ENCODE results near the gene ATL3.
A peak's percentile ranks its signal among the peaks of the same experiment; 100 is the strongest.

ATL3 gene

DNA sequence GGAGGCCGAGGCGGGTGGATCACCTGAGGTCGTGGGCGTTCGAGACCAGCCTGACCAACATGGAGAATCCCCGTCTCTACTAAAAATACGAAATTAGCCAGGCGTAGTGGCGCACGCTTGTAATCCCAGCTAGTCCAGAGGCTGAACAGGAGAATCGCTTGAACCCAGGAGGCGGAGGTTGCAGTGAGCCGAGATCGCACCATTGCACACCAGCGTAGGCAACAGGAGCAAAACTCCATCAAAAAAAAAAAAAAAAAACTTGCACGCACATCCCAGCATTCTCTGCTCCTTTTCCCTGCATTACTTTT lies 934 bp upstream of the ATL3 start:
- peak overlapping the region; percentile 98 for H3K27ac ChIP-seq
- DNase-seq (ENCODE audit: low spot score): no peak
- no peak for TF ChIP-seq CTCF (conservative IDR thresholded peaks at IDR 0.05; ENCODE audit: low read depth)
- CTCF ChIA-PET: interaction anchor here (0.6 to 1.4 kb wide), 2 partner anchors 10 to 64 kb away, joined by 3 read pairs; no protein-coding TSS in a partner anchor
- POLR2A ChIA-PET (ENCODE audit: low non-redundant PET): no interaction called here

DNA sequence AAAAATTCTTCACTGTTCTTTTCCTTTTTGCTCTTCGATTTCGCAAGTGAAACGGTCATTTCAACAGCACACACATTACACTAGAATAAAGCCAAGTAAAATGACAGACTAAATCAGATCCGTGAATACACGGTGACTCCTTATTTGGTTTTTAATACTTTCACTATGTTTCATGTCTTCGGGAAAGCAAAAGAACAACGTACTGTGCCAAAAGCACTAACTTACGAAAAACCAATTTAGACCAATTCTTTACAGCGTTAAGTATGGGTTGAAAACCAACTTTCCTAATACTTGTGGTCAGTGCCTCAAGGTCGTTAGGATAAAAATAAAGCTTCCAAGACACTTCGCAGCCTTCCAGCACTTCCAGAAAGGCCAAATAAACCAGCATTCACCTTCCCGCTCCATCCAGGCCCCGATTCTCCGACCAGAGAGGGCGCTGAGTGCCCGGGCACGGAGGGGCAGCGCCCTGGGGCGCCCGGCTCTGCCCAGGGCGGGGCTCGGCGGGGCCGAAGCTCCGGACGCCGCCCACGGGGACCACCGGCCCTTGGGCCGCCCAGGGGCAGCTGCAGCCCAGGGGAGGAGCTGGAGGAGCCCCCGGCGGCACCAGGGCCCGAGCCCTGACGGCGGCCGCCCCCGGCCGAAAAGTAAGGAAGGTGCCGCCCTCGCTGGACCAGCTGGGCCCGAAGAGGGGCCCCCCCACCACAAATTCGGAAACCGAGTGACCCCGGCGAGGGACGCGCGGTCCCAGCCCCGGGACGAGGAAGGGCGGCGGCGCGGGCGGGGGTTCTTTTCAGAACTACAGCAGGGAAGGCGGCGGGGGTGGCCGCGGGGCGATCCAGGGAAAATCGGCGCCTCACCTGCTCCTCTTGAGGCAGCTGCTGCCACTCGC lies 499 bp downstream of the ATL3 start:
- peak; percentile 51 for DNase-seq (ENCODE audit: low spot score)
- POLR2A ChIA-PET (ENCODE audit: low non-redundant PET): interaction anchor here (0.6 kb wide), 1 partner anchor 1584 kb away, joined by 3 read pairs; no protein-coding TSS in a partner anchor
- peak; percentile 53 for TF ChIP-seq CTCF (conservative IDR thresholded peaks at IDR 0.05; ENCODE audit: low read depth)
- CTCF ChIA-PET: interaction anchor here (0.6 to 1.4 kb wide), 5 partner anchors 9 to 188 kb away, joined by 3 to 6 read pairs (median 3); no protein-coding TSS in a partner anchor
- H3K27ac ChIP-seq: peak overlapping the region; percentile 98

- DNase-seq (ENCODE audit: low spot score): no peak
- H3K27ac ChIP-seq: peak overlapping the region; percentile 98
- ChIA-PET POLR2A (ENCODE audit: low non-redundant PET) (interaction anchor here (0.7 kb wide), 1 partner anchor 11 kb away, joined by 3 read pairs; the partner anchor contains the start of gene RTN3), CTCF (interaction anchor here (0.7 to 1.3 kb wide), 3 partner anchors 10 to 83 kb away, joined by 5 to 6 read pairs (median 6); no protein-coding TSS in a partner anchor)
- no peak for TF ChIP-seq CTCF (conservative IDR thresholded peaks at IDR 0.05; ENCODE audit: low read depth)
Measured at GRCh38 chr11:63670096-63670432, 1.1 kb downstream of the ATL3 start.

DNA sequence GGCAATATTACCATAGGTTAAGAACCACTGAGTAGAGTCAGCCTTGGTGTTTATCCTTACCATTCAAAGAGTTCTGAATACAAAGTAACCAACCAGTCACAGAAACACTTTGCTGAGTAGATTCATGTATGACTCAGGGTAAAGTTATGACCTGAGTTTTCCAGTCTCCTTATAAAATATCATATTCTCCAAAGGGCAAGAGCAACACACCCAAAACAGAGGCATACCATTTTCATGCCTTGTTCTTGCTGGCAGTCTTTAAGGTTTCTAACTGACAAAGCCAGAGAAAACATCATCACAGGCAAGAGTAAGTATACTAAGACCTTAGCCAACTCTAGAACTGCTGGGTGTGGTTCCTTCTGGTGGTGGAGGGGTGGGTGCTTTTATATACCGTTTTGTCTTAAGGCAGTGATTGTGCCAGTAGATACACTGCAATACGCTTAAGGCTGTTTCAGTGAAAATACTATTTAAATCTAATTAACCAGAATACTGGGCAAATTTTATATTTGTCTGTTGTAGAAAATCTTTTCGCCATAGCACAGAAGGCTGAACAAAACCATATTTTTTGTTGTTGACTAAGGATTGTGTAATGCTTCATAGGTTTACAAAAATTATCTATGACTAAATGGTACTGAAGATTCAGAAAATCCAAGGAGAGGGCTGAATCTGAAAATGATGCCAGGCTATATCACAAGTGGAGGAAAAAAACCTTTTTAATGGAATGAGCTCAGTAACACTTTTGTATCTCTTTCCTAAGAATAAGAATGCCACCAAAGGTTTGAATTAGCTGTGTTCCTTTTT lies 3.0 kb downstream of the ATL3 start:
- CTCF ChIA-PET: no interaction called here
- TF ChIP-seq CTCF (conservative IDR thresholded peaks at IDR 0.05; ENCODE audit: low read depth): no peak
- POLR2A ChIA-PET (ENCODE audit: low non-redundant PET): interaction anchor here (0.6 to 0.7 kb wide), 2 partner anchors 11 to 282 kb away, joined by 3 to 5 read pairs; no protein-coding TSS in a partner anchor
- DNase-seq (ENCODE audit: low spot score): peak; percentile 76
- H3K27ac ChIP-seq: peak overlapping the region; percentile 98

DNA sequence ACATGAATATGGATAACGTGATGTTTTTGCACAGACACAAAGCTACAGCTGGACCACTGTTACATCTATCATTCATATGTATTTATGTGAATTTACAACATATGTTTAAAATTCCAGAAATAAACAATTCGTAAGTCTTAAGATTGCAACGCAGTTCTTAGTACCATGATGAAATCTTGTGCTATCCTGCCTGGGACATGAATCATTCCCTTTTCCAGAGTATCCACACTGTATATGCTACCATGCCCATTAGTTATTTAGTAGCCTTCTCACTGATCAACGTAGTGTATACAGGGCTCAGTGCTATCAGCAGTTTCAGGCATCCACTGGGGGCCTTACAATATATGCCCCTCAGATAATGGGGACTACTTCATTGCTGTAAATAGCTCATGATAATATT lies 4.3 kb downstream of the ATL3 start:
- H3K27ac ChIP-seq: peak overlapping the region; percentile 96
- POLR2A ChIA-PET (ENCODE audit: low non-redundant PET): no interaction called here
- TF ChIP-seq CTCF (conservative IDR thresholded peaks at IDR 0.05; ENCODE audit: low read depth): no peak
- no peak for DNase-seq (ENCODE audit: low spot score)
- CTCF ChIA-PET: interaction anchor here (0.7 kb wide), 1 partner anchor 19 kb away, joined by 4 read pairs; no protein-coding TSS in a partner anchor

- H3K27ac ChIP-seq: peak overlapping the region; percentile 96
- DNase-seq (ENCODE audit: low spot score): peak; percentile 75
- CTCF ChIA-PET: interaction anchor here (0.6 to 0.7 kb wide), 3 partner anchors 11 to 91 kb away, joined by 3 read pairs; no protein-coding TSS in a partner anchor
- POLR2A ChIA-PET (ENCODE audit: low non-redundant PET): no interaction called here
- TF ChIP-seq CTCF (conservative IDR thresholded peaks at IDR 0.05; ENCODE audit: low read depth): no peak
Measured at GRCh38 chr11:63663809-63664208, 7.4 kb downstream of the ATL3 start.
